Subcutaneous adipose tissue (tissue), 4 donors: ENCODE measurements around the gene CDH23. TPM values are rescaled to one million over a fixed set of nuclear protein-coding genes. Genes with fewer than 3 reads are reported as not detected.

ENCODE experiments used
- CTCF ChIP-seq: fragments of 450-650 bp; IDR thresholded peaks from one replicate; pipeline ENCODE4 v1.5.1; 2016; ENCODE audit warnings: low read depth, mild to moderate bottlenecking, control low read depth, antibody characterized with exemption, moderate library complexity
- total RNA-seq, 4 donors: library from RNA; depleted of rRNA; stranded (reverse); fragments of >200 nt; gene quantifications; one replicate each; pipeline ENCODE4 v1.1.0, GENCODE V29; 2016

Gene CDH23
- total RNA-seq, 4 donors from 2014 or later = 14.3 to 74.8 (median 24.1) TPM

- TF ChIP-seq CTCF = no peak
Measured at GRCh38 chr10:71635867-71636266, 239.1 kb downstream of the CDH23 start.

- TF ChIP-seq CTCF = no peak
Measured at GRCh38 chr10:71636588-71636987, 239.9 kb downstream of the CDH23 start.

- TF ChIP-seq CTCF = no peak
Measured at GRCh38 chr10:71637305-71637704, 240.6 kb downstream of the CDH23 start.

- no peak for TF ChIP-seq CTCF
Measured at GRCh38 chr10:71638064-71638821, 241.5 kb downstream of the CDH23 start.

GRCh38 chr10:71638822-71639719, 242.4 kb downstream of the CDH23 start:
- no peak for TF ChIP-seq CTCF

- TF ChIP-seq CTCF = no peak
Measured at GRCh38 chr10:71640607-71641006, 243.9 kb downstream of the CDH23 start.

- TF ChIP-seq CTCF = no peak
Measured at GRCh38 chr10:71641449-71641848, 244.7 kb downstream of the CDH23 start.
